ENCODE data around the gene SDC4.

The SDC4 gene

DNA sequence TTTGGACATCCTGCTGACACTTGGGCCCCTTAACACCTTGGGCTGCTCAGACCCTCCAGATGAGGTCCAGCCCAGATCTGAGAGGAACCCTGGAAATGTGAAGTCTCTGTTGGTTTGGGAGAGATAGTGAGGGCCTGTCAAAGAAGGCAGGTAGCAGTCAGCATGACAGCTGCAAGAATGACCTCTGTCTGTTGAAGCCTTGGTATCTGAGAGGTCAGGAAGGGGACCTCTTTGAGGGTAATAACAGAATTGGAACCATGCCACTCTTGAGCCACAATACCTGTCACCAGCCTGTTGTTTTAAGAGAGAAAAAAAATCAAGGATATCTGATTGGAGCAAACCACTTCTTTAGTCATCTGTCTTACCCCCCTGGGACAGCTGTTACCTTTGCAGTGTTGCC is 18.9 kb upstream of the SDC4 start:
- Histone ChIP-seq H3K4me3 (ENCODE audit: low read depth, low read length) (no peak overlapping the region), H3K4me1 (ENCODE audit: control insufficient read depth in 1 of 2, insufficient read depth in 2 of 2, low read length in 2 of 2) (peaks cover 0 to 8% of the 10 kb centered on the region in 2 experiments), H3K4me2 (ENCODE audit: low read length) (no peak overlapping the region), H3K79me2 (ENCODE audit: control insufficient read depth, insufficient read depth, low read length, poor library complexity) (peaks cover 7% of the 10 kb centered on the region), H3K36me3 (ENCODE audit: control insufficient read depth in 1 of 2, insufficient read depth in 2 of 2, low read length in 2 of 2) (peaks cover 16 to 32% of the 10 kb centered on the region in 2 experiments), H2BK12ac (ENCODE audit: low read length) (no peak overlapping the region), H3K79me1 (ENCODE audit: low read length) (peaks cover 6% of the 10 kb centered on the region), H3K9me3 (ENCODE audit: insufficient read depth, low read depth, low read length) (no peaks in the 10 kb centered on the region), H2BK5ac (ENCODE audit: low read depth, low read length, poor library complexity) (no peak overlapping the region), H3K23ac (ENCODE audit: low read length) (no peak overlapping the region), H4K8ac (ENCODE audit: low read depth, low read length) (no peak overlapping the region), H3K14ac (ENCODE audit: low read length) (no peak overlapping the region), H3K27ac (ENCODE audit: low read depth, low read length) (no peak overlapping the region), H2BK120ac (ENCODE audit: insufficient read depth, low read length, poor library complexity) (no peak overlapping the region), H3K4ac (ENCODE audit: low read depth, low read length) (no peak overlapping the region), H2AFZ (ENCODE audit: insufficient read depth, low read length, poor library complexity) (no peak overlapping the region), H3K18ac (ENCODE audit: low read length) (no peak overlapping the region), H4K91ac (ENCODE audit: low read depth, low read length) (no peak overlapping the region), H2AK5ac (ENCODE audit: low read length) (no peak overlapping the region), H4K12ac (ENCODE audit: low read depth, low read length) (no peak overlapping the region), H3K27me3 (ENCODE audit: insufficient read depth, low read length) (no peaks in the 10 kb centered on the region), H3K9ac (ENCODE audit: low read length) (no peak overlapping the region)
- no peak for DNase-seq

DNA sequence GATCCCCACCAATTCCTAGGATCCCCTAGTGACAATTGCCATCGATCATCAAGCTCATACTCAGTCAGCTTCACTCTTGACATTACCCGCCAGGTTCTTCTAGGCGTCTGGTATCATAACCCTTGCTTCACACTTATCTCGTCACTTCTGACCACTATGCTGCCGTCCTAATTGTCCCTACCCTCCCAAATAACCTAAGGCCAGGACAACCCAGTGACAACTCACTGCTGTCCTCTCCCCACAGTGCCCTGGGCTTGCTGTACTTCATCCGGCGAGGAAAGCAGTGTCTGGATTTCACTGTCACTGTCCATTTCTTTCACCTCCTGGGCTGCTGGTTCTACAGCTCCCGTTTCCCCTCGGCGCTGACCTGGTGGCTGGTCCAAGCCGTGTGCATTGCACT is 18.4 kb upstream of the SDC4 start:
- Histone ChIP-seq H2AFZ (ENCODE audit: insufficient read depth, low read length, poor library complexity) (no peak overlapping the region), H2AK5ac (ENCODE audit: low read length) (no peak overlapping the region), H2BK5ac (ENCODE audit: low read depth, low read length, poor library complexity) (no peak overlapping the region), H3K23ac (ENCODE audit: low read length) (no peak overlapping the region), H3K4me3 (ENCODE audit: low read depth, low read length) (no peak overlapping the region), H3K4me1 (ENCODE audit: control insufficient read depth in 1 of 2, insufficient read depth in 2 of 2, low read length in 2 of 2) (peaks cover 0 to 8% of the 10 kb centered on the region in 2 experiments), H3K4me2 (ENCODE audit: low read length) (no peak overlapping the region), H4K12ac (ENCODE audit: low read depth, low read length) (no peak overlapping the region), H3K36me3 (ENCODE audit: control insufficient read depth in 1 of 2, insufficient read depth in 2 of 2, low read length in 2 of 2) (peaks cover 16 to 32% of the 10 kb centered on the region in 2 experiments), H3K14ac (ENCODE audit: low read length) (no peak overlapping the region), H2BK12ac (ENCODE audit: low read length) (no peak overlapping the region), H3K4ac (ENCODE audit: low read depth, low read length) (no peak overlapping the region), H2BK120ac (ENCODE audit: insufficient read depth, low read length, poor library complexity) (no peak overlapping the region), H3K18ac (ENCODE audit: low read length) (no peak overlapping the region), H3K9ac (ENCODE audit: low read length) (no peak overlapping the region), H3K27me3 (ENCODE audit: insufficient read depth, low read length) (no peaks in the 10 kb centered on the region), H3K79me1 (ENCODE audit: low read length) (peaks cover 6% of the 10 kb centered on the region), H4K91ac (ENCODE audit: low read depth, low read length) (no peak overlapping the region), H4K8ac (ENCODE audit: low read depth, low read length) (no peak overlapping the region), H3K79me2 (ENCODE audit: control insufficient read depth, insufficient read depth, low read length, poor library complexity) (peaks cover 7% of the 10 kb centered on the region), H3K9me3 (ENCODE audit: insufficient read depth, low read depth, low read length) (no peaks in the 10 kb centered on the region), H3K27ac (ENCODE audit: low read depth, low read length) (no peak overlapping the region)
- no peak for DNase-seq
- WGBS (ENCODE audit: extremely low coverage, insufficient coverage, insufficient read length) = no CpG with 5 or more reads among the region's 11 CpGs

DNA sequence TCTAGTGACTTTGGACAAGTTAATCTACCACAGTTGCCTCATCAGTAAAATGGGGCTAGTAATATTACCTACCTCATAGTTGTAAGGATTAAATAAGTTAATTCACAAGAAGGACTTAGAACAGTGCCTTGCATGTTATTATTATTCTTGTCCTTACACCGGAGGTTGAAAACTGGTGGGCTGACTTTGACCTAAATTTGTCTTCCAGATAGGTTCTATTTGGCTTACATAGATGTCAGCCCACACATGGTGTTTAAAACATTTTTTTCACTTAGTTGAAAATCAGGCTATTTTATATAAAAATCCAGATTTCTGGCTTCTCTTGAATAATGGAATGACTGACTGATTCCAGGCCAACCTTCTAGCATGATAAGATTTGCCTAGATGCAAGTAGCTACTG is 18.0 kb upstream of the SDC4 start:
- Histone ChIP-seq H2BK120ac (ENCODE audit: insufficient read depth, low read length, poor library complexity) (no peak overlapping the region), H3K23ac (ENCODE audit: low read length) (no peak overlapping the region), H3K4me2 (ENCODE audit: low read length) (no peak overlapping the region), H2BK12ac (ENCODE audit: low read length) (no peak overlapping the region), H3K27me3 (ENCODE audit: insufficient read depth, low read length) (no peaks in the 10 kb centered on the region), H4K8ac (ENCODE audit: low read depth, low read length) (no peak overlapping the region), H3K79me1 (ENCODE audit: low read length) (peaks cover 6% of the 10 kb centered on the region), H3K14ac (ENCODE audit: low read length) (no peak overlapping the region), H2BK5ac (ENCODE audit: low read depth, low read length, poor library complexity) (no peak overlapping the region), H3K27ac (ENCODE audit: low read depth, low read length) (no peak overlapping the region), H3K4me3 (ENCODE audit: low read depth, low read length) (no peak overlapping the region), H2AK5ac (ENCODE audit: low read length) (no peak overlapping the region), H3K9me3 (ENCODE audit: insufficient read depth, low read depth, low read length) (no peaks in the 10 kb centered on the region), H2AFZ (ENCODE audit: insufficient read depth, low read length, poor library complexity) (no peak overlapping the region), H3K18ac (ENCODE audit: low read length) (no peak overlapping the region), H4K12ac (ENCODE audit: low read depth, low read length) (no peak overlapping the region), H3K4ac (ENCODE audit: low read depth, low read length) (no peak overlapping the region), H3K9ac (ENCODE audit: low read length) (no peak overlapping the region), H3K4me1 (ENCODE audit: control insufficient read depth in 1 of 2, insufficient read depth in 2 of 2, low read length in 2 of 2) (peaks cover 0 to 8% of the 10 kb centered on the region in 2 experiments), H3K36me3 (ENCODE audit: control insufficient read depth in 1 of 2, insufficient read depth in 2 of 2, low read length in 2 of 2) (peaks cover 16 to 32% of the 10 kb centered on the region in 2 experiments), H3K79me2 (ENCODE audit: control insufficient read depth, insufficient read depth, low read length, poor library complexity) (peaks cover 7% of the 10 kb centered on the region), H4K91ac (ENCODE audit: low read depth, low read length) (no peak overlapping the region)
- no peak for DNase-seq
- no CpG with 5 or more reads among the region's 1 CpG for WGBS (ENCODE audit: extremely low coverage, insufficient coverage, insufficient read length)

DNA sequence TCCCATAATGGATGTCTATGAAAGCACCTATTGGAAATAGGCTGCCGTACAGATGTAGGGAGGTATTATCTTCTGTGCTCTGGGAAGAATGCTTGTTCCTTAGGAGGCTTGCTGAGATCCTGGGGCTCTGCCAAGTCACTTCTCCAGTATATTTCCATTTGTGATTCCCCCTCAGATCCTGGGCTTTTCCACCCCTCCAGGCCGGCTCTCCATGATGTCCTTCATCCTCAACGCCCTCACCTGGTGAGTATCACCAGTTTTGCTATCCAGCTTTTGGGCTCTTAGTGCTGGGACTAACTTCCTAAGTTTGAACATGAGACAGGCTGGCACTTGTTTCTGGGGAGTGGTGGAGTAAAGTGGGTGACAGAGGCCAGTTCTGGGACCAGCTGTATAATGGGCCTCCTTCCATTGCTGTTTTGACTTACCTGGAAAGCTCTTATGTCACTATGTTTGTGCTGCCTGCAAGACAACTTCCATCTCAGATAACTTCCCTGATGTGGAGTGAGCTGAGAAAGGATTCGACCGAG is 17.3 kb upstream of the SDC4 start:
- Histone ChIP-seq H2BK120ac (ENCODE audit: insufficient read depth, low read length, poor library complexity) (no peak overlapping the region), H3K79me2 (ENCODE audit: control insufficient read depth, insufficient read depth, low read length, poor library complexity) (peaks cover 7% of the 10 kb centered on the region), H3K4me1 (ENCODE audit: control insufficient read depth in 1 of 2, insufficient read depth in 2 of 2, low read length in 2 of 2) (peaks cover 4 to 11% of the 10 kb centered on the region in 2 experiments), H2BK5ac (ENCODE audit: low read depth, low read length, poor library complexity) (no peak overlapping the region), H3K9me3 (ENCODE audit: insufficient read depth, low read depth, low read length) (no peaks in the 10 kb centered on the region), H2AFZ (ENCODE audit: insufficient read depth, low read length, poor library complexity) (no peak overlapping the region), H3K4me3 (ENCODE audit: low read depth, low read length) (no peak overlapping the region), H3K27me3 (ENCODE audit: insufficient read depth, low read length) (no peaks in the 10 kb centered on the region), H3K14ac (ENCODE audit: low read length) (no peak overlapping the region), H3K4ac (ENCODE audit: low read depth, low read length) (no peak overlapping the region), H2AK5ac (ENCODE audit: low read length) (no peak overlapping the region), H3K9ac (ENCODE audit: low read length) (no peak overlapping the region), H2BK12ac (ENCODE audit: low read length) (no peak overlapping the region), H3K4me2 (ENCODE audit: low read length) (no peak overlapping the region), H3K23ac (ENCODE audit: low read length) (no peak overlapping the region), H4K12ac (ENCODE audit: low read depth, low read length) (no peak overlapping the region), H4K91ac (ENCODE audit: low read depth, low read length) (no peak overlapping the region), H3K27ac (ENCODE audit: low read depth, low read length) (no peak overlapping the region), H4K8ac (ENCODE audit: low read depth, low read length) (no peak overlapping the region), H3K36me3 (ENCODE audit: control insufficient read depth in 1 of 2, insufficient read depth in 2 of 2, low read length in 2 of 2) (peaks cover 15 to 32% of the 10 kb centered on the region in 2 experiments), H3K79me1 (ENCODE audit: low read length) (peaks cover 9% of the 10 kb centered on the region), H3K18ac (ENCODE audit: low read length) (no peak overlapping the region)
- no peak for DNase-seq
- WGBS (ENCODE audit: extremely low coverage, insufficient coverage, insufficient read length) = no CpG with 5 or more reads among the region's 5 CpGs
